AG04450 (cell line): ENCODE measurements around the gene AP1B1. TPM values are rescaled to one million over a fixed set of nuclear protein-coding genes. Genes with fewer than 3 reads are reported as not detected.
A peak's percentile ranks its signal among the peaks of the same experiment; 100 is the strongest.

ENCODE experiments used
- CTCF ChIA-PET: fragments of 300-600, 350-600 bp; formaldehyde crosslinking; extraction: SDS; loops from one replicate; lab custom pipeline; 2022; ENCODE audit warnings: antibody characterized with exemption, inconsistent platforms; lab: Charles Lee
- POLR2A ChIA-PET: fragments of 350-600 bp; formaldehyde crosslinking; extraction: SDS; loops from one replicate; lab custom pipeline; 2021; ENCODE audit warnings: antibody characterized with exemption, inconsistent platforms; lab: Yijun Ruan, JAX
- DNase-seq: peaks from one replicate; pipeline ENCODE4 v3.0.0-alpha.2; 2011; ENCODE audit warnings: low read depth, low spot score
- H3K27ac ChIP-seq: one replicate; pipeline ENCODE4 v1.5.1; 2012; ENCODE audit warnings: low read depth, low read length, control low read depth
- H3K27me3 ChIP-seq: one replicate; pipeline ENCODE4 v1.6.0; 2012; ENCODE audit warnings: low read length; ENCODE audit not compliant: control insufficient read depth, insufficient read depth
- H3K4me3 ChIP-seq: 2 replicates; pipeline ENCODE4 v1.5.1; 2011; ENCODE audit warnings: mild to moderate bottlenecking, low read depth, low read length, control low read depth
- H3K9me3 ChIP-seq: 2 replicates; pipeline ENCODE4 v1.5.1; 2012; ENCODE audit warnings: low read length; ENCODE audit not compliant: control insufficient read depth, insufficient read depth
- polyA plus RNA-seq: library from polyadenylated mRNA; depleted of rRNA; stranded (reverse); fragments of >200 nt; gene quantifications from 2 replicates; pipeline ENCODE4 v1.2.3, GENCODE V29; 2011
- TF ChIP-seq, protein P1 (sequence below): IDR thresholded peaks from 2 replicates; pipeline ENCODE4 v1.5.1; 2011; ENCODE audit warnings: low read depth, low read length, control low read depth, inconsistent platforms

The AP1B1 gene
- polyA plus RNA-seq, 1 experiment, result 54.1 TPM

DNA sequence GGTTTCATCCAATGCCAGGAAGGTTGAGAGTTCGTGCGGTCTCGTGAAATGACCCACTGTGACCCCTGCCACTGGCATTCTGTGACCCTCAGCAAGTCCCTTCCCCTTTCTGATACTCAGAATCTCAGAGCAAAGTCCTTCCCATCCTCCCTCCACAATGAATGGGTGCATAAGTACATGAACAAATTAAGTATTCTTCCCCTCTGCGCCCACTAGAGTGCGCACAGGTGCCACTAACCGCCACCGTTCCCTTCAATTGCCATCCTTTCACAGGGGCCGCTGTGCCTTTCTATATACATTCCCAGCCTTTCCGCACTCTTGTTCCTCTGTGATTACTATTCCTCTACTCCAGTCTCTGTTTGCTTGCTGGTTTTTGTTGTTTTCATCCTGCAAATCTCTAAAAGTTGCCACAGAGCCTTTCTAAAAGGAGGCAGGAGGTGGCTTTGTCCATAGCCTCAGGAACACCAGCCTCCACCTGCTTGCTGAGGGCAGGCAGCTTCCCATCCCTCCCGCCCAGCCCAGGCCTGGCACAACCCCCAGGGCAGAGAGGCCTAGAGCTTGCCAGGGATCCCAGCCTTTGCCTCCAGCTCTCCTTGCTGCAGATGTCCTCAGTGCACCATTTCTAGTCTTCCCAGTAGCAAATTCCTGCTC lies 6.7 kb upstream of the AP1B1 start:
- H3K4me3 ChIP-seq, result no peak overlapping the region
- POLR2A ChIA-PET, result no interaction called here
- H3K27ac ChIP-seq, result no peak overlapping the region
- peak; percentile 46 for DNase-seq
- no peaks in the 10 kb centered on the region for H3K9me3 ChIP-seq
- H3K27me3 ChIP-seq, result peaks cover 12% of the 10 kb centered on the region
- CTCF ChIA-PET, result interaction anchor here (0.6 to 3.3 kb wide), 6 partner anchors 20 to 896 kb away, joined by 3 to 25 read pairs (median 4); no protein-coding TSS in a partner anchor
- TF ChIP-seq, protein P1, sequence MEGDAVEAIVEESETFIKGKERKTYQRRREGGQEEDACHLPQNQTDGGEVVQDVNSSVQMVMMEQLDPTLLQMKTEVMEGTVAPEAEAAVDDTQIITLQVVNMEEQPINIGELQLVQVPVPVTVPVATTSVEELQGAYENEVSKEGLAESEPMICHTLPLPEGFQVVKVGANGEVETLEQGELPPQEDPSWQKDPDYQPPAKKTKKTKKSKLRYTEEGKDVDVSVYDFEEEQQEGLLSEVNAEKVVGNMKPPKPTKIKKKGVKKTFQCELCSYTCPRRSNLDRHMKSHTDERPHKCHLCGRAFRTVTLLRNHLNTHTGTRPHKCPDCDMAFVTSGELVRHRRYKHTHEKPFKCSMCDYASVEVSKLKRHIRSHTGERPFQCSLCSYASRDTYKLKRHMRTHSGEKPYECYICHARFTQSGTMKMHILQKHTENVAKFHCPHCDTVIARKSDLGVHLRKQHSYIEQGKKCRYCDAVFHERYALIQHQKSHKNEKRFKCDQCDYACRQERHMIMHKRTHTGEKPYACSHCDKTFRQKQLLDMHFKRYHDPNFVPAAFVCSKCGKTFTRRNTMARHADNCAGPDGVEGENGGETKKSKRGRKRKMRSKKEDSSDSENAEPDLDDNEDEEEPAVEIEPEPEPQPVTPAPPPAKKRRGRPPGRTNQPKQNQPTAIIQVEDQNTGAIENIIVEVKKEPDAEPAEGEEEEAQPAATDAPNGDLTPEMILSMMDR, result peak; percentile 90

DNA sequence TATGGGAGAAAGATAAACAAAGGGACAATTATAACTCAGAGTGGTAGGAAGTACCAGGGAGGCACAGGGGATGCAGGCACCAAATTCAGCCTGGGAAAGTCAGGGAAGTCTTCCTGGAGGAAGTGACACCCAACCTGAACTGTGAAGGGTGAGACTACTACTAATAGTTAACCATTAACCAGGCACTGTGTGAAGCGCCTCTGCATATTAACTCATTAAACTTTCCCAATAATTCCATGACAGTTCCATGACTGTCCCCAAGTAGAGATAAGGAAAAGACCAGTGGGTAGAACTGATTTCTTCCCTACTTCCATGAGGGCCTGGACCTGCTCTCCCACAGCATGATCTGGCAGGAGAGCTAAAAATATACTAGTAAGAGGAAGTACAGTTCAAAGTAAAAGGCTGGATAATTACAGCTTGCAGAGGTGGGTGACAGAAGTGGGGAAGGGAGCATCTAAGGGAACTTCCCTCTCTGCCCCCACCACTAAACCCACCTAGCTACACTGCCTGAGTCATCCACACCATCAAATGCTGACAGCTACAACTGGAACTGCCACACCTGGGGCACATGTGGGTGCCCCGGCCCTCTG lies 4.7 kb upstream of the AP1B1 start:
- no peak for DNase-seq
- no peak overlapping the region for H3K27ac ChIP-seq
- peaks cover 5% of the 10 kb centered on the region for H3K27me3 ChIP-seq
- TF ChIP-seq, protein P1, result no peak
- ChIA-PET POLR2A (no interaction called here), CTCF (interaction anchor here (0.6 to 3.3 kb wide), 2 partner anchors 131 to 252 kb away, joined by 3 to 25 read pairs; no protein-coding TSS in a partner anchor)
- H3K4me3 ChIP-seq, result no peak overlapping the region
- no peaks in the 10 kb centered on the region; the same call in 1 of the 2 replicates for H3K9me3 ChIP-seq

DNA sequence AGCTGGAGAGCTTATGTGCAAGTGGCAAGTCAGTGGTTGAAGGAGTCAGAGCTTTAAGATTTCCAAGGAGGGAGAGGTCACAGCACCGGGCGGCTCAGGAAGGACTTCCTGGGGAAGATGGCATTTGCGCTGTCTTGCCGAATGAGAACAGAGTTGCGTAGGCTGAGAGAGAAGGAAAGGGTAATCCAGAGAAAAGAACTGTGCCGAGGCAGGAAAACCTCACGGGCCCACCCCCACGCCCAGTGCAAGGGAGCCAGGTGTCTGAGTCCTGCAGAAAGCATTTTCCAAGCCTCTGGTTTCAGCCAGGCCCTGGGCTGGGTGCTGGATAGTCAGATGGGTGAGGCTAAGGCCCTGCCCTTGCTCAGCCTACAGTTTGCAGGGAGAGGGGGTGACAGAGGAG lies 3.2 kb upstream of the AP1B1 start:
- ChIA-PET POLR2A (no interaction called here), CTCF (interaction anchor here (1.5 kb wide), 1 partner anchor 86 kb away, joined by 3 read pairs; no protein-coding TSS in a partner anchor)
- H3K27me3 ChIP-seq, result no peaks in the 10 kb centered on the region
- no peaks in the 10 kb centered on the region; the same call in 1 of the 2 replicates for H3K9me3 ChIP-seq
- TF ChIP-seq, protein P1, result no peak
- DNase-seq, result no peak
- H3K4me3 ChIP-seq, result no peak overlapping the region
- no peak overlapping the region for H3K27ac ChIP-seq

DNA sequence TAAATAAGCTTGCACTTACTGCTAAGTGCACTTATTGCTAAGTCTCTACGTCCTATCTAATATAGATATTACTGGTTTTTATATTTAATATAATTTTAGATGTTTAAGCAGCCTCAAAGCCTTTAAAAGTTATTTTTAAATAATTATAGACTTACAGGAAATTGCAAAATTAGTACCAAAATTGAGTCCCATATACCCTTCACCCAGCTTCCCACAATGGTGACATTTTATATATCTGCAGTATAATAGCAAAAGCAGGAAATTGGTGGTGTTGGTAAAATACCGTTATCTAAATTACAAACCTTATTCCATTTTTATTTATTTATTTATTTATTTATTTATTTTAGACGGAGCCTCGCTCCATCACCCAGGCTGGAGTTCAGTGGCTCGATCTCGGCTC lies 1.9 kb upstream of the AP1B1 start:
- TF ChIP-seq, protein P1, result no peak
- no peak for DNase-seq
- H3K4me3 ChIP-seq, result no peak overlapping the region
- no peaks in the 10 kb centered on the region for H3K27me3 ChIP-seq
- no peaks in the 10 kb centered on the region; the same call in 1 of the 2 replicates for H3K9me3 ChIP-seq
- ChIA-PET POLR2A (no interaction called here), CTCF (no interaction called here)
- no peak overlapping the region for H3K27ac ChIP-seq

DNA sequence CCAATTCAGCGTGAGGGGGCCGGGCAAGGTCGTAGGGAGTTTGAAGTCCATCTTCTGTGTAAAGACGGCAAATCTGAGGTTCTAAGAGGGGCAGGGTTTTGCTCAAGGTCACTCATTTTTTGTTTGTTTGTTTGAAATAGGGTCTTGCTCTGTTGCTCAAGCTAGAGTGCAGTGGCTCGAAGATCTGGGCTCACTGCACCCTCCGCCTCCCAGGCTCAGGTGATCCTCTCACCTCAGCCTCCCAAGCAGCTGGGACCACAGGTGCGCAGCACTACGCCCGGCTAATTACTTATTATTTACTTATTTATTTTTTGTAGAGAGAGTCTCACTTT lies 355 bp upstream of the AP1B1 start:
- Histone ChIP-seq H3K27me3 (no peaks in the 10 kb centered on the region), H3K4me3 (peak overlapping the region; percentile 87), H3K27ac (no peak overlapping the region), H3K9me3 (no peaks in the 10 kb centered on the region; the same call in 1 of the 2 replicates)
- DNase-seq, result no peak
- TF ChIP-seq, protein P1, result no peak
- POLR2A ChIA-PET, result interaction anchor here (0.6 kb wide), 1 partner anchor 10 kb away, joined by 8 read pairs; no protein-coding TSS in a partner anchor
- CTCF ChIA-PET, result no interaction called here
